ENCODE measurements around the gene SPDL1.
"Not testable (repeated sequence)": the region's sequence is repeated elsewhere in the genome, so short reads cannot be mapped to it uniquely, and the experiment has no call there.

The SPDL1 gene

DNA sequence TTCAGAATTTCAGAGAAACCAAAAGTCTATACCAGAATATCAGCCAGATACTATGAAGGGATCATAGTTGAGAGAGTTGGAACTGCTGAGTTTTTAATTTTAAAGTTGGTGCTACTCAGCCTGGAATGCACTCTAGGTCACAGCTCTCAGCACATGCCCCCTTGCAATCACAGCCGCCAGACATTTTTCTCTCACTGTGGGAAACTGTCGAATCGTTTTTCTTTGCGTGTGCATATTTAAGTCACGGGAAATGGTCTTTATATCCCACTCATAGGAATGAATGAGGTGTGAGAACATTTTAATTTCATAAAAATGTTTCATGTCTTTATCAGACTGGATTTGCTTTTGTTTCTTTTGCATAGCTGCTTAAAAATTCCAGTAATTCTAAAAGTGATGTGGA, 12.2 kb upstream of the SPDL1 start:
- DNase-seq (ENCODE audit: low read depth in 2 of 3, low spot score in 1 of 3) = no peak

DNA sequence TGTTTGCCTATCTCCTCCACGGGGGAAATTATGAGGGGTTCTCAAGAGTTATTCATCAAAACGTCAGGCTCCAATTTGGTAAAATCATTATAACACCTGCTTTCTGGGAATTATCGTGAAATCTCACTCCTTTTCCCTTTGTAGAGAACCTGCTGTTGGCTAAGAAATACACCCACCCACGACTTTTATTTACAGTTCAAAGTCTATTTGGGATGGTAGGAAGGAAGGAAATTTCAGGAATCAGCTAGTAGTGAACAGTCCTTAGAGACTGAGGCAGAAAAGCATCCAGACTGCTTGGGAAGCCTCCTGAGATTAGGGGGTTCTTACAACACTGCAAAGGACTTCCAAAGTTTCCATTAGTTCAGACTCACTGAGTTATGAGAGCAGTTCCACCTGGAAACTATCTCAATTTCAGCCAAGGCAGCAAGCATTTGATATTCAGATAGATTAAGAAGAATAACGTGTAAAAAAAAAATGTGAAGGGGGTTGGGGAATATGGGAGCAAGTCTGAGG, 9.4 kb upstream of the SPDL1 start:
- DNase-seq (ENCODE audit: low read depth in 2 of 3, low spot score in 1 of 3) = no peak

DNA sequence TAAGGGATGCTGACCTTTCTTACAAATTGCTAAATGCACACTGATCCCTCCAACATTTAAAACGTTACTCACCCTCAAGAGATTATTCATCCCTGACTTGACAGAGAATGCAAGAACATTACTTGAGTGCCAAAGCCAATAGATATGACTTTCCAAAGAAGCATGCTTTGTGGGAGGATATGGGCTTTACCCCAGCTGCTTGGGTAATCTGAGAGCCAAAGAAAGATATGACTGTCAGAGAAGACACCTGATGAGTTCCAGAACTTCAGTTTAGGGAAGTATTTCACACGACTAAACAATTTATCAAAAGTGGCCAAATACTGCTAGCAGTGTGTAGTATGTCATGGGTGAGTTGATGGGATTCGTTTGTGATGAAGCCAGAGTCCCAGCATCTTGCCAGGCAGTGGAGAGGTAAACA, 7.4 kb upstream of the SPDL1 start:
- no peak for DNase-seq (ENCODE audit: low read depth in 2 of 3, low spot score in 1 of 3)

DNA sequence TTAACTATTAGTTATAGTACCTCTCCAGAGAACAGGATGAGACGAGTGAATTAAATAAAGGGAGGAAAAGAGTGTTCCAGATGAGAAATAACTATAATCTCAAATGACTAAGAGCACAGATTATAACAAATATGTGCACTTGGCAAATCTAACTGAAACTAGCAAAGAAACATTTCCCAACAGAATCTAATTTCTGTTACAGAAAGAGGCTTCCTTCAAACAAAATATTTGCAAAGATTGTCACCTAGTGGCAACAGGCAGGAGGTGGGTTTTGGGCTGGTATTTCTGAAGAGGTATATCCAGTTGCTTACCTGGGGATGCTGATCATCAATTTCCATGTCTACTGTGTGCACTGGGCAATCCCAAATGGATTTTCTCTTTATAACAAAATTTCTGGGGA, 5.6 kb upstream of the SPDL1 start:
- no peak for DNase-seq (ENCODE audit: low read depth in 2 of 3, low spot score in 1 of 3)

DNA sequence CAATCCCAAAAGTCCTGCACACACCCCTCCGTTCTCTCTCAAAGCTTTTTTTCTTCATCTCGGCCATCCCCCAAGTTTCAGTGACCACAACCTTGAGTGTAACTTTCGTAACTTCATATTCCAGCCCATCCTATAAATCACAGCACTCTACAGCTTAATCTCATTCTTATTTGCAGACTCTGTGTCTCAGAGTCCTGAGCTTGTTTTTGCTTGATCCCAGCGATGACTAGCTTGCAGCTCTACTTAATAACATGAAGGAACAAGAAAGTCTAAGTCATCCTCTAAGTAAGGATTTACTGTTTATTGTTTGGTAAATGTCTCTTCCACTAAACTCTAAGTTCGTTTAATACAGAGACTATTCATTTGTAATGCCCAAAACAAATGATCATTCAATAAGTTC, 2.6 kb upstream of the SPDL1 start:
- no peak for DNase-seq (ENCODE audit: low read depth in 2 of 3, low spot score in 1 of 3)

DNA sequence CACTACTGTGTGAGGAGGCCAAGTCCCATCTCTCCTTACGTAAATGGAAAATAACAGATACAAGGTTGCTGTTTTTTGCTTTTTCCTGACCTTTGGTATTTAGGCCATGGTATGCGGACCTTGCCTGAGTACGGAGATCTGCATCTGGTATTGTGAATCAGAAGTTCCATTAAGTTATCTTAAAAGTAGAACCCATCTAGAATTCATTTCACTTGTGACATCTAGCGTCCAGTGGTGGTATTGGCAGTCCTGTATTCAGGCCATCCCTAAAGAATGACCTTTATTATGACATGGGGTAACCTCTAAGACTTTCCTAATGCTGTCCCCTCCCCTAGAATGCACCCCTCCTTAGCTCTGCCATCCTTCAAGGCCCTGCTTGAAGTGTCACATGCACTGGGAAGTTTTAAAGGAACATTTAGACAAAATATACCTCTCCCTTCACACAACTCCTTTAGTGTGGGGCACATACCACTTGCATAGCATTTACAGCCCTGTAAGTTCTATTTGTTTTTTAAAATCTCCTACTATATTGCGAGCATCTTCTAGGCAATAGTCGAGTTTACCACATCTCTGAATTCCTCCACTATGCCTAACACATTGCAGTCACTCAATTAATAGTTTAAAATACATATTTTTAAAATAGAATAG, 1.9 kb upstream of the SPDL1 start:
- peak; percentile 28 to 72 (median 48) for DNase-seq (ENCODE audit: low read depth in 2 of 3, low spot score in 1 of 3)

DNA sequence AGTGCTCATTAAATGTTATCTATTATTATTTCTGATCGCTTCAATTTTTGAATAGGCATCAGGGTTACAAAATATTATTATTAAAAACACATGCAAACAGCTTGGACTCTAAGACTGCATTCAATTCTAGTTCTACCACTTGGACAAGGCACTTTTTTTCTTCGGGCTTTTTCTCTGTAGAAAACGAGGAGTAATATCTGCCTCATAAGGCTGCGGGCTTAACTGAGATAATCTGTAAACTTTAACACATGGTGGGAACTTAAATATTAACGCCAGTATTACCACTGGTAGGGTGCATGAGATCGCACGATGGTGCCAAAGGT, 511 bp upstream of the SPDL1 start:
- no peak for DNase-seq (ENCODE audit: low read depth in 2 of 3, low spot score in 1 of 3)

DNA sequence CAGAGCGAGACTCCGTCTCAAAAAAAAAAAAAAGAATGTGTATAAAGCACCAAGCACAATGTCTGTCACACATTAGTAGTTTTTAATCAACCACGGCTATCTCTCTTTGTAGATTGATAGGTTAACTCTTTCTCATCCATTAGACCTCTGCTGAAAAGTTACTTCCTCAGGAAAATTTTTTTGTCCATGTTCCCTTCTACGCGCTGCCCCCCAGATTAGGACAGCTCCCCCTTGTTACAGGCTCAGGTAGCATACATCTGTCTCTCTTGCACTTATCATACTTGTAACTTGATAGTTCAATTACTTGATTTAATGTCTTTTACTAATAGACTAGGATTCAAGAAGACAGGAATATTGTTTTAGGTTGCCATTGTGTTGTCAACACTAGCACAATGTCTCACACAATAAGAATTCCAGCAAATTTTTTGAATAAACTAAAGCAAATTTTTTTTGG, 1.5 kb downstream of the SPDL1 start:
- DNase-seq (ENCODE audit: low read depth in 2 of 3, low spot score in 1 of 3) = no peak

DNA sequence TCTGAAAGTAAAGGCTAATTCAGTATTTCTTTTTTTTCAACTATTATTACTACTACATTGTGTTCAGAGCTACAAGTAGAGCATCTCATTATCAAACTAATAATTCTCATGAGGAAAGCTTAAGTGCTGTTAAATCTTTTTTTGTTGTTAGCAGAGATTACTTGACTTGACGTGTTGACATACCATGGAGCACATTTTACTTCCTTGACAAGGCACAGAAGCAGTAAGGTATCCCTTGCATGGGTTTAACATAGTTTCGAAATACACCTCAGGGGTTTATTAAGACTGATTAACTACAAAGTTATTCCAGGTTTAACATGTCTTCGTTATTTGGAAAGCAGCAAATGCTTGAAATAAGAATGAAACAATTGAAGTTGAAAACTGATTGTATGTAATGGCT, 7.0 kb downstream of the SPDL1 start:
- no peak for DNase-seq (ENCODE audit: low read depth in 2 of 3, low spot score in 1 of 3)

DNA sequence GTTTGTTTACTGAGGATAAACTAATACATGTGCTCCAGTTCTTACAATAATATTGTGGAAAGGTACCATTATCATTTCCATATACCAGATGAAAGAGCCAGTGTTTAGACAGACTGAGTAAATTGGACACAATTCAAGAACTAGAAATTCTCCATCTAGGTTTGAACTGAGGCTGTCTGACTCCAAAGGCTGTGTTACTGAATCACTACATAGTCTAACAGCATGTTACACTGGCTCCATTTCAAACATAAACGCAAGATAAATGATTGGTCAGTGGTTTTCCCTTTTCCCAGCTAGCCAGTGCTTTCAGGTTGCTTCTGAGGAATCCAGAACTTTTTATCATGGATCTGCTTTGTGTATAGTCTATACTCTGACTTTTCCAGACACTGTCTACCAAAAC, 8.1 kb downstream of the SPDL1 start:
- DNase-seq (ENCODE audit: low read depth in 2 of 3, low spot score in 1 of 3) = no peak

DNA sequence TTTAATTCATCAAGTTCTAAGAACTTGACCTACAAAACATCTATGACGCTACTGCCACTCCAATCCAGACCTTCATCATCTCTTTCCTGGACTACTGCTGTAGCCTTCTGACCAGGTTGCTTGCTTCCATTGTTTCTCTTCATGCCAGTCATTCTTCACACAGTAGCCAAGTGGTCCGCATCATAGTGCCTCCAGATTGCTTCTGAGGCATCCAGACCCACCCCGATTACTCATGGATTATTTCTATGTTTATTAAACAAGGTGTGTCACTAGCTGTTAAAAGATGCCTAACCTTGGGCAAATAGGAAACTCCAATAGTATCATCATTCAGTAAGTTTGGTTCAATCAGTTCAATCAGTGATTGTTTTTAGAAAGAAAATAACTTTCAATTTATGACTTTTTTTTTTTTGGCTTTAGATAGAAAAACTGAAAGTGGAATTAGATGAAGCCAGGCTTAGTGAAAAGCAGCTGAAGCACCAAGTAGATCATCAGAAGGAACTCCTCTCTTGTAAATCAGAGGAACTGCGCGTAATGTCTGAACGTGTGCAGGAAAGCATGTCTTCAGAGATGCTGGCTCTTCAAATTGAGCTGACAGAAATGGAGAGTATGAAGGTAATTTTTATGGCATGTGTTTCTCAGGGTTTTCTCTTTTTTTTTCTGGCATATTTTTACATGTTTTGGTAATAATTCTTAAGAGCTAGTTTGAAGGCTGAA, 9.5 kb downstream of the SPDL1 start:
- no peak for DNase-seq (ENCODE audit: low read depth in 2 of 3, low spot score in 1 of 3)

DNA sequence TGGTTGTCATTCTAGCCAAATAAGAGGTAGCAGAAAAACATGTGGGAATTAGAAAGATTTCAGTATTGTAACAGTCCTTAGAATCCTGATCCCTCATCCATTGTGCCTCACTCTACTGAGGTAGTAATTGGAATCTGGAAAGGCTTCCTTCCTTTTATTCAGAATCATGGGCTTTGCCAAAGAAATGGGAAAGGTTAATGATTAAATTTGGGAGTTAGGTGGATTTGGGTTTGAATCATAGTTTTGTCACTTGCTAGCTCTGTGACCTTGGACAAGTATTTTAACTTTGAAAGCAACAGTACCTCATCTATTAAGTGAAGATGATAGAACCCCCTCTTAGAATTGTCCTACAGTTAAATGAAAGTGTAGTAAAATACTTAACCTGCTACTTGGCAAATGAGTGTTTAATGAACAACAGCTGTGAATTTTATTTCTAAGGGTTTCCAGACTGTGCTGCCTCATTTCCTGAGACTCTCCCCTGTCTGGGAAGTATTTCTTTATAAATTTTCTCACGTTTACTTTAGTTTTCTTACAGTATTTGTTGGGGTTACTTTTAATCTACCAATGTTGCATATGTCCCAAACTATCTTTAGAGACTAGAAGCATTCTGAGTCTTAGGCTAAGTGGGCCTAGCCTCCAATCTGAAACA, 11.7 kb downstream of the SPDL1 start:
- DNase-seq (ENCODE audit: low read depth in 2 of 3, low spot score in 1 of 3) = no peak

DNA sequence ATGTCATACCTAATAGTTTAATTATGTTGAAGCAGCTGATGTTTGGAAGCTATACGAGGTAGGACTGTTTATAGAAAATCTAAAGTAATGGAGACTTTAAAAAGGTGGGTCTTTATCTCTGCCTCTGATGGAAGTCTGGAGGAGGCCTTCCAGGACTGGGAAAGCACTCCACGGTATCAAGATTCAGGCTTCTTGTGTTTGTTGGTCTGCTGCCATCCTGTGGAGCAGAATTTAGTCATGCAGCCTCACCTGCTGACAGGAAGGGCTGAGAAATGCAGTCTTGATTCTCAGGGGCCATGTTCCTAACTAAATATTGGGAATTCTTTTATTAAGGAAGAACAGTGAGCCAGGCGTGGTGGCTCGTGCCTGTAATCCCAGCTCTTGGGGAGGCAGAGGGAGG, 15.9 kb downstream of the SPDL1 start:
- no peak for DNase-seq (ENCODE audit: low read depth in 2 of 3, low spot score in 1 of 3)

DNA sequence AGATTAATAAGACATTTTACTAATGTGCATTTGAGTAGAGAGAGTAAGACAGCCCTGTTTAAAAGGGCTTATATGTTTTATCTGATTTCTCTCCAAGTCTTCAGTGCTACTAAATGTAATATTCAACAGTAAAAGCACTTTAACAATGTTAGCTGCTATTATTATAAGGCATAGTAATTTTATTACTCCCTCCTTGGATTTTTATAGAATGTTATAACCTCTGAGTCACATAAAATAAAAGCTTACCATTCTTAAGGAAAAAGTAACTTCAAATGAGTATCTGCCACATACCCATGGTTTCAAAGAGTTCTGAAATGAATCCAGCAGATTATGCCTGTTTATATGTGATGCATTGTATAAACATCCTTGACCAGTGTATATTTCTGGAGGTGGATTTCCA, 19.0 kb downstream of the SPDL1 start:
- no peak for DNase-seq (ENCODE audit: low read depth in 2 of 3, low spot score in 1 of 3)

DNA sequence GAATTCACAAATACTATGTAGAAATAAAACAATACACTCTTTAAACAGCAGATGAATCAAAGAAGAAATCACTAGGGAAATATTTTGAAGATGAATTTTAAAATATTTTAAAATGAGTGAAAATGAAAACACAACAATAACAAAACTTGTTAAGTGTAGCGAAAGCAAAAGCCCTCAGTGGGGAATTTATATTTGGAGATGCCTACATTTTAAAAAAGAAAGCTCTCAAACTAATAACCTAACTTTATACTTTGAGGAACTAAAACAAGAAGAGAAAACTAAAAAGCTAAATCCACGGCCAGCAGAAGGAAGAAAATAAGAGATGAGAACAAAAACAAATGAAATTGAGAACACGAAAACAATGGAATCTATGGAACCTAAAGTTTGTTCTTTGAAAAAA, 22.7 kb downstream of the SPDL1 start:
- no peak for DNase-seq (ENCODE audit: low read depth in 2 of 3, low spot score in 1 of 3)

DNA sequence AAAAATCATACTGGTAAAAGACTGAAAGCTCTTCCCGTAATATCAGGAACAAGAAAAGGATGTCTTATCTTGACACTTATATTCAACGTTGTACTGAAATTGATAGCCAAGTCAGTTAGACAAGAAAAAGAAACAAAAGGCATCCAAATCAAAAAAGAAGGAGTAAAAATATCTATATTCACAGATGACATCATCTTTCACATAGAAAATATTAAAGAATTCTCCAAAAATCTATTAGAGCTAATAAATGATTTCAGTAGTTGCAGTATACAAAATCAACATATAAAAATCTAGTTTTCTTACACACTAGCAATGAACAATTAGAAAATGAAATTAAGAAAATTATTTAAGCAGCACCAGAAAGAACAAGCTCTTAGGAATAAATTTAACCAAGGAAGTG, 24.3 kb downstream of the SPDL1 start:
- no peak for DNase-seq (ENCODE audit: low read depth in 2 of 3, low spot score in 1 of 3)

DNA sequence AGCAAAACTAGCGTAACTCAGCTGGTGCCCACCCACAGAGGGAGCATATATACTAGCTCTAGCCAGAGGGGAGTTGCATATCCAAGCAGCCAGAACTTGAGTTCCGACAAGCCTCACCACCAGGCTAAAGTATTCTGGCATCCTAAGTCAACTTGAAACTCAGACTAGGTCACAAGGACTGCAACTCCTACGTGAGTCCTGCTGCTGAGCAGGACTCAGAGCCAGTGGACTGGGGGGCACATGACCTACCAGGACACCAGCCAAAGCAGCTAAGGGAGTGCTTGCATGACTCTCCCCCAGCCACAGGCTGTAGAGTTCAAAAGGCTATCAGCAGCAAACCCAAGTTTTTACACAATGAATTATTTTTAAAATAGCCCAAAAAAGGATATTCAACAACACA, 26.1 kb downstream of the SPDL1 start:
- no peak for DNase-seq (ENCODE audit: low read depth in 2 of 3, low spot score in 1 of 3)

DNA sequence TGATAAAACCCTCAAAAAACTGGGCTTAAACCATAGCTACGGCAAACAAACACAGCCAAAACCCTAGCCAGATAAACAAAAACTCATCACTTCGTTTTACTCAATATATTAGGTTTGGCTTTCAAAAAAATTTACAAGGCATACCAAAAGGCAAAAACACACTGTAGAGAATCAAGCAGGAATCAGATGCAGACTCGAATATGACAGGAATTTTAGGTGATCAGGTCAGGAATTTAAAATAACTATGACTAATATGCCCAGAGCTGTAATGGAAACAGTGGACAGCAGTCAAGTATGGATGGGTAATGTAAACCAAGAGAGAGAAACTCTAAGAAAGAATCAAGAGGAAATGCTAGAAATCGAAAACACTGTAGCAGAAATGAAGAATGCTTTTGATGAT, 27.0 kb downstream of the SPDL1 start:
- DNase-seq (ENCODE audit: low read depth in 2 of 3, low spot score in 1 of 3) = no peak

DNA sequence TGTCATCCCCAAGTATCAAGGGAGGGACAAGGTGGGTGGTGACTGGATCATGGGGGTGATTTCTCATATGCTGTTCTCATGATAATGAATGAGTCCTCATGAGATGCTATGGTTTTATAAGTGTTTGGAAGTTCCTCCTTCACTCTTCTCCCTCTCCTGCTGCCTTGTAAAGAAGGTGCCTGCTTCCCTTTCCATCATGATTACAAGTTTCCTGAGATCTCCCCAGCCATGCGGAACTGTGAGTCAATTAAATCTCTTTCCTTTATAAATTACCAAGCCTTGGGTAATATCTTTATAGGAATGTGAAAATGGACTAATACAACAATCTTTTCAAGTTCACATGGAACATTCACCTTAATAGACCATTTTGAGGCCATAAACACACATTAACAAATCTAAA, 32.0 kb downstream of the SPDL1 start:
- no peak for DNase-seq (ENCODE audit: low read depth in 2 of 3, low spot score in 1 of 3)

DNA sequence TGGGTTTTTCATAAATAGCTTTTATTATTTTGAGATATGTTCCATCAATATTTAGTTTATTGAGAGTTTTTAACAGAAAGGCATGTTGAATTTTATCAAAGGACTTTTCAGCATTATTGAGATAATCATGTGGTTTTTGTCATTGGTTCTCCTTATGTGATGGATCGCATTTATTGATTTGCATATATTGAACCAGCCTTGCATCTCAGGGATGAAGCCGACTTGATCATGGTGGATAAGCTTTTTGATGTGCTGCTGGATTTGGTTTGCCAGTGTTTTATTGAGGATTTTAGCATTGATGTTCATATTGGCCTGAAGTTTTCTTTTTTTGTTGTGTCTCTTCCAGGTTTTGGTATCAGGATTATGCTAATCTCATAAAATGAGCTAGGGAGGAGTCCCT, 40.7 kb downstream of the SPDL1 start:
- DNase-seq (ENCODE audit: low read depth in 2 of 3, low spot score in 1 of 3) = not testable (repeated sequence)

DNA sequence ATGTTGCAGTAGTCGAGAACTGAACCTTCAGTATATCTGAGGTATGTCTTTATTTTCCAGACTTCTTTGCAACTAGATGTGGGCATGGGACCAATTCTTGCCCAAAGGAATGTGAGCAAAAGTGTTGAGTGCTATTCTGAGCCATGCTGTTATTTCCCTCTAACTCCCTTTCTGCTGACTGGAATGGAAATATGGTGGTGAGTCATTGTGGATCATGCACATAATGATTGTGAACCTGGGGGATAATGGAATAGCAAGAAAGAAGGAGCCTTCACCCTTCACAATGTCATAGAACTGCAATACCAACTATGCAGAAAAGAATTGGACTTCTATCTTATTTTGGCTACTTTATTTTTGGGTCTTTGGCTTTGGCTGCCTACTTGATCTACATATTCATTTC, 43.2 kb downstream of the SPDL1 start:
- DNase-seq (ENCODE audit: low read depth in 2 of 3, low spot score in 1 of 3) = no peak

DNA sequence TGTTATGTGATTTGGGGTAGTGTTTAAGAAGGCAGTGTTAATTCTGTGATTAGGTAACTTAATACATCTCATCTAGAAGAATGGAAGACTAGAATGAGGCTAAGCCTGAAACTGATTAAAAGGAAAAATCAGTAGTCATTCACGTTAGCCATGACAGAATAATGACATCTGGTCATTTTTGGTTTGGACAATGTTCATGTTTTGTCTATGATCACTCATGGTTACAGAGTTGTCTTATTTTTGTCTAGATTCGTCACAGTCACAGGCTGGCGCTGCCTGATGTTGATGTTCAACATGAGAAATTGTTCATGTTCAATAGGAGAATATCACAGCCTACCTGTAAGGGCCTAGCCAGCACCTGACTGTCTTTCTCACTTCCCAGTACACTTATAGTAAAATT, 44.0 kb downstream of the SPDL1 start:
- no peak for DNase-seq (ENCODE audit: low read depth in 2 of 3, low spot score in 1 of 3)

DNA sequence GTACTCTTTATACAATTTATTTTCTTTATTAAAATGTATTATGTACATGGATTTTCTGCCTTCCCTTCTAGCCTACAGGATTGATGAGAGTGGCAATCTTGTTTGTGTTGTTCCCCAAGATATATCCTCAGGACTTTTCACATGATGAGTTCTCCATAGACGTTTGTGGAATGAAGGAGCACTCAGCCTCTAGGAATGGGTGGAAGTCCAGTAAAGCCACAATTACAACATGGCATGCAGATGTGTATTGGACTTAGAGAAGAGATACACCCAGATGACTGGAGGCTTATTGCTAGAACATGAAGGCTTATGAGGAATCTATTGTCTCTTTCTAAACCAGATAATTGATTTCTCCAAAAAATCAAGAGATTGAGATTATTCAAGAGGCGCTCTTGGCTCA, 45.3 kb downstream of the SPDL1 start:
- no peak for DNase-seq (ENCODE audit: low read depth in 2 of 3, low spot score in 1 of 3)

Data from stimulated activated CD4-positive, alpha-beta T cell treated with anti-CD3 and anti-CD28 coated beads, Interleukin-12 subunit alpha, Interleukin-12 subunit beta, amount 100 ng/mL, for 48 hours (primary cell).